OCI-LY3 (cell line): ENCODE measurements around the gene OBSCN.

Experiments
- EZH2phosphoT487 ChIP-seq: fragments of 200-600 bp; shearing (Covaris generic); IDR thresholded peaks from 2 replicates; pipeline ENCODE4 v1.6.1; 2018; ENCODE audit warnings: antibody characterized with exemption, mixed run types, low read depth
- TF ChIP-seq, protein P1 (sequence below): fragments of 200-600, 300-600 bp; sonication (generic); IDR thresholded peaks from 2 replicates; pipeline ENCODE4 v1.5.1; 2014; ENCODE audit warnings: antibody characterized with exemption, low read length, low read depth

DNA sequence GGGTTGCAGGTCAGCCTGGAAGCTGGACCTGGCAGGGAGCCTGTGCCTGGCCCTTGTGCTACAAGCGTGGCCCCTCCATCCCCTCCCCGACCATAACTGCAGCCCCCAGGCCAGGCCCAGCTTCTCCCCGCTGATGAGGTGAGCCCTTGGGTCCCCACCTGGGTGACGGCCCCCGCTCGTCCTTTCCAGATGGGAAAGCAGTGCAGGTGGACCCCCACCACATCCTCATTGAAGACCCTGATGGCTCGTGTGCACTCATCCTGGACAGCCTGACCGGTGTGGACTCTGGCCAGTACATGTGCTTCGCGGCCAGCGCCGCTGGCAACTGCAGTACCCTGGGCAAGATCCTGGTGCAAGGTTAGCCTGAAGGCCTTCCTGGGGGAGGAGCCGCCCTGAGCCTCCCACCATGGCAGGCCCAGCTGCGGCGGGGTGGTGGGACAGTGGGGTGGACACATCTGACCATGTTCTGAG lies 141.9 kb downstream of the OBSCN start:
- TF ChIP-seq, protein P1, sequence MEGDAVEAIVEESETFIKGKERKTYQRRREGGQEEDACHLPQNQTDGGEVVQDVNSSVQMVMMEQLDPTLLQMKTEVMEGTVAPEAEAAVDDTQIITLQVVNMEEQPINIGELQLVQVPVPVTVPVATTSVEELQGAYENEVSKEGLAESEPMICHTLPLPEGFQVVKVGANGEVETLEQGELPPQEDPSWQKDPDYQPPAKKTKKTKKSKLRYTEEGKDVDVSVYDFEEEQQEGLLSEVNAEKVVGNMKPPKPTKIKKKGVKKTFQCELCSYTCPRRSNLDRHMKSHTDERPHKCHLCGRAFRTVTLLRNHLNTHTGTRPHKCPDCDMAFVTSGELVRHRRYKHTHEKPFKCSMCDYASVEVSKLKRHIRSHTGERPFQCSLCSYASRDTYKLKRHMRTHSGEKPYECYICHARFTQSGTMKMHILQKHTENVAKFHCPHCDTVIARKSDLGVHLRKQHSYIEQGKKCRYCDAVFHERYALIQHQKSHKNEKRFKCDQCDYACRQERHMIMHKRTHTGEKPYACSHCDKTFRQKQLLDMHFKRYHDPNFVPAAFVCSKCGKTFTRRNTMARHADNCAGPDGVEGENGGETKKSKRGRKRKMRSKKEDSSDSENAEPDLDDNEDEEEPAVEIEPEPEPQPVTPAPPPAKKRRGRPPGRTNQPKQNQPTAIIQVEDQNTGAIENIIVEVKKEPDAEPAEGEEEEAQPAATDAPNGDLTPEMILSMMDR = no peak
- TF ChIP-seq EZH2phosphoT487 = no peak
